LNCAP (cell line): ENCODE measurements around the gene MACROH2A1.

Source experiments
- TF ChIP-seq, protein P1 (sequence below): fragments of 450-650 bp; IDR thresholded peaks from 2 replicates; pipeline ENCODE4 v1.5.1; 2017; ENCODE audit warnings: mild to moderate bottlenecking

Gene MACROH2A1

DNA sequence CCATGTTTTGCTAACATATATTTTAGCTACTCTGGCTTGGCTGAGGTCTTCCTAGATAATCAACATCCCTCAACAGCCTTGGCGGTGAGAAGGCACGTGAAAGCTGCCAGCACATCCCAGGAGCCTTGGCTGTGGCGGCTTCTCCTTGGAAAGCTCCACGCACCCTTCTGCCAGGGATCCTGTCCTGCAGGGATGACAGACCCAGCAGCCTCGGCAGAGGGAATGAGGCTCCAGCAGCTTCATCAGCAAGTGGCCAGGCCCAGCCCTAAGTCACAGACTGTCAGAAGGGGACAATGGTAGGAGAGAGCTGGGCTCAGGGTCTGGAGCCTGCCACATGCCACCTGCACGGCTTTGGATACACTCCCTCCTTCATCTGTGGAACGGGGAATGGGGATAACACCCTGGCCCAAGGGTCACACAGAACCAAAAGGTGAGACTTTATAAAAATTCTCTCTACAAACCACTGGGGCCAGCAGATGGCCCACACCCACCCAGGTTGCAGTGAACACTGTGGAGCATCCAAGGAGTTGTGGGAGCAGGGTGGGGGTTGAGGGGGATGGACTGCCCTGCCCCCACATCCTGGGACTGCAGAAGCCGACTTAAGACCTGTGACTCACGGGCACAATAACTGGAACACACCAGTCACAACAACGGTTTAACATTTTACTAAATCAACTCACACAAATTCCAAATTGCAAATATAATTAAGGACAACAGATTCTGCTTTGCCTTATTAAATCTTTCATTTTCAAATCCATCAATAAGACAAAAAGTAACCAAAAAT, 65.1 kb downstream of the MACROH2A1 start:
- TF ChIP-seq, protein P1, sequence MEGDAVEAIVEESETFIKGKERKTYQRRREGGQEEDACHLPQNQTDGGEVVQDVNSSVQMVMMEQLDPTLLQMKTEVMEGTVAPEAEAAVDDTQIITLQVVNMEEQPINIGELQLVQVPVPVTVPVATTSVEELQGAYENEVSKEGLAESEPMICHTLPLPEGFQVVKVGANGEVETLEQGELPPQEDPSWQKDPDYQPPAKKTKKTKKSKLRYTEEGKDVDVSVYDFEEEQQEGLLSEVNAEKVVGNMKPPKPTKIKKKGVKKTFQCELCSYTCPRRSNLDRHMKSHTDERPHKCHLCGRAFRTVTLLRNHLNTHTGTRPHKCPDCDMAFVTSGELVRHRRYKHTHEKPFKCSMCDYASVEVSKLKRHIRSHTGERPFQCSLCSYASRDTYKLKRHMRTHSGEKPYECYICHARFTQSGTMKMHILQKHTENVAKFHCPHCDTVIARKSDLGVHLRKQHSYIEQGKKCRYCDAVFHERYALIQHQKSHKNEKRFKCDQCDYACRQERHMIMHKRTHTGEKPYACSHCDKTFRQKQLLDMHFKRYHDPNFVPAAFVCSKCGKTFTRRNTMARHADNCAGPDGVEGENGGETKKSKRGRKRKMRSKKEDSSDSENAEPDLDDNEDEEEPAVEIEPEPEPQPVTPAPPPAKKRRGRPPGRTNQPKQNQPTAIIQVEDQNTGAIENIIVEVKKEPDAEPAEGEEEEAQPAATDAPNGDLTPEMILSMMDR = no peak

DNA sequence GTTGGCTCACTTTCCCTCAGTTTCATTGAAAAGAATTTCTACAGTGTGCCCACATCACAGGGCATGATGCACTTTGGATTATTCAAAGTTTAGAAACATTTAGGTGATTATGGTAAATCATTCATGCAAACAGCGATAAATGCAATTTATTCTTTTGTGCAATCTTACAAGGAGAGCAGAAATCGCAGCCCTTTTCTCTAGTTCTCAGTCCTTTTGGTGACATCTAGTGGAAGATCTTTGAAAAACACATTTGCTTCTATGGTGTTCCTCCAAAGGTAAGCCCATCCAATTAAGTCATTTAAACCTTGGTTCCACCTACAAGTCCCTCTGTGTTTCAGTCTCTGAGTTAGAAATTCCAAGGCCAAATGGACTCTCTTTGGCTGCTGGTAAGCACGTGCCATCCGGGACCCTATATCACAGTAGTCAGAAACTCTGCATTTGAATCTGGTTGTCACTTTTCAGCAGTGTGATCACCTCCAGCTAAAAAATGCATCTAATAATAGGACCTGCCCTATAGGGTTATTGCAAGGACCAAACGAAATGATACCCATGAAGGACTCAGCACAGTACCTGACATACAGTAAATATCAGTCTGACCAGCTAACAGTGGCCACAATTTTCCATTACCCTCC, 66.4 kb downstream of the MACROH2A1 start:
- TF ChIP-seq, protein P1 = peak; percentile 69

GRCh38 chr5:135331612-135332011, 67.4 kb downstream of the MACROH2A1 start:
- TF ChIP-seq, protein P1 = no peak

DNA sequence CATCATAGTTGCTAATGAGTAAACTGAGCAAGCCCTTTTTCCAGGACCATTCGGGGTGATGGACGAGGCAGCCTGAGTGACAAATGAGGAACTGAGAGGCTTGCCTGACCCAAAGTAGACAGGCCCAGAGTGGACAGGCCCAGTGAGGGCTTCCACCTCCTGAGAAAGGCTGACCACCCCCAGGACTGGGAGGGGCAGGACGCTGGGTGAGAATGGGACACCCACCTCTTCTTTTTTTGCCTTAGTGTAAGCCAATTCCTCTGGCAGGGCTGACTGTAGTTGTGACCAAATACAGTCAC, 68.3 kb downstream of the MACROH2A1 start:
- TF ChIP-seq, protein P1 = no peak

- TF ChIP-seq, protein P1 = no peak
Observed at GRCh38 chr5:135329913-135330797, 68.9 kb downstream of the MACROH2A1 start.

DNA sequence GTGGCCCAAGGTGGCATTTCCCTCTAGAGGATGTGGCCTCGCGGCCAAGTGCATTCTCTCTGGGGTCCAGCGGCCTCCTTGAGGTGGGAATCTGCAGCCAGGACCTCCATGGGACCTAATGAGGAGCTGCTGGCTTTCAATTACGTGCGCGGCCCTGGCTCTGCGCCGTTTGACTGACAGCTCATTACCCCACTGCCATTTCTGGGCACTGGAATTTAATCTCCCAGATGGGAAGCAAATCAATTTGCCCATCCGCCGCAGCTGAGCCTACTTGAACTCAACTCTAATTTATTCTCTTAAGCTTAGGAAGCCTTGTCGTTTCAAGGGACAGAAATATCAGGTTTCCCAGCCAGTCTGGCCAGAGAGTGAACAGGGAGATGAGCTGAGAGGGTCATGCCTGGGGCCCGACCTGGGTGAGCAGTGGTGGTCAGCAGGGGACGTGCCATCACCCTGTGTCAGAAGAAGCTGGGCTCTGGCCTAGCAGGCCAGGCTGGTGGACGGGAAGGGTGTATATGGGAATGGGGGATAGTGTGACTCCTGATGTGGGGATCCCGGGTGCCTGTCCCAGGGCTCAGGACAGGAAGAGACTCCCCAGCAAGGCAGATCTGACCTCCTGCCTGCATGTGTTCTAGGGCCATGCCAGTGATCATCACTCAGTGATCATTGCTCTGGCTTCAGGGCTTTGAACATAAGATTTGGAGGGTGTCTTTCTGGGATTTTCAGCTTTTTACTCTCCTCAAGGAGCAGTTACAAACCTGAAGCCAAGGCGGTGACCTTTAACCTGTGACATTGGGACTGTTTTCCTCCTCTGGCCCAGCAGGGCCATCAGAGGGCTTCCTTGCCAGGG, 69.7 kb downstream of the MACROH2A1 start:
- TF ChIP-seq, protein P1 = no peak
